Liver (tissue), 9 donors: ENCODE data around the gene PCDH8. TPM values are rescaled to one million over a fixed set of nuclear protein-coding genes. Genes with fewer than 3 reads are reported as not detected.
"Not testable (repeated sequence)": the region's sequence is repeated elsewhere in the genome, so short reads cannot be mapped to it uniquely, and the experiment has no call there.

Experiments used
- DNase-seq: peaks from one replicate; pipeline ENCODE4 v3.0.0-alpha.2; 2017; ENCODE audit warnings: low spot score
- H3K27ac ChIP-seq, 2 donors: one replicate each; pipeline ENCODE4 v1.7.0; 2013; ENCODE audit warnings: inconsistent platforms in 2 of 2, low read length in 2 of 2, control low read depth in 1 of 2, low read depth in 1 of 2, mild to moderate bottlenecking in 1 of 2
- H3K27me3 ChIP-seq, 4 donors: one replicate each; pipeline versions ENCODE4 v1.6.1 to v1.7.0; 2013; ENCODE audit warnings: low read length in 3 of 4, inconsistent platforms in 1 of 4, mild to moderate bottlenecking in 1 of 4, moderate library complexity in 1 of 4; ENCODE audit not compliant: control insufficient read depth in 4 of 4, insufficient read depth in 4 of 4
- H3K36me3 ChIP-seq, 4 donors: one replicate each; pipeline versions ENCODE4 v1.6.1 to v1.7.0; 2013; ENCODE audit warnings: low read length in 3 of 4, mild to moderate bottlenecking in 3 of 4, low read depth in 1 of 4, moderate library complexity in 1 of 4; ENCODE audit not compliant: control insufficient read depth in 4 of 4, insufficient read depth in 3 of 4
- H3K4me1 ChIP-seq, 4 donors: one replicate each; pipeline versions ENCODE4 v1.6.1 to v1.7.0; 2013; ENCODE audit warnings: low read length in 3 of 4, mild to moderate bottlenecking in 3 of 4, moderate library complexity in 1 of 4; ENCODE audit not compliant: control insufficient read depth in 4 of 4, insufficient read depth in 4 of 4
- H3K4me3 ChIP-seq, 3 donors: one replicate each; pipeline versions ENCODE4 v1.6.1 to v1.7.0; 2013; ENCODE audit warnings: low read length in 3 of 3, control low read depth in 1 of 3, low read depth in 1 of 3, mild to moderate bottlenecking in 1 of 3
- H3K9ac ChIP-seq, 2 donors: one replicate each; pipeline ENCODE4 v1.7.0; 2013; ENCODE audit warnings: low read length in 2 of 2, mild to moderate bottlenecking in 2 of 2, moderate library complexity in 2 of 2, control low read depth in 1 of 2, low read depth in 1 of 2
- H3K9me3 ChIP-seq, 4 donors: one replicate each; pipeline versions ENCODE4 v1.6.1 to v1.7.0; 2013; ENCODE audit warnings: low read length in 3 of 4; ENCODE audit not compliant: control insufficient read depth in 4 of 4
- EGR1 ChIP-seq, 2 donors: IDR thresholded peaks; 2 replicates each; pipeline ENCODE4 v1.6.1; 2016 to 2018; ENCODE audit warnings: antibody characterized with exemption in 2 of 2, low read depth in 2 of 2
- FOXA1 ChIP-seq: IDR thresholded peaks from 2 replicates; pipeline ENCODE4 v1.6.1; 2016; ENCODE audit warnings: antibody characterized with exemption
- FOXA2 ChIP-seq: IDR thresholded peaks from 2 replicates; pipeline ENCODE4 v1.6.1; 2016; ENCODE audit warnings: antibody characterized with exemption
- GABPA ChIP-seq, 2 donors: IDR thresholded peaks in 1 of 2; conservative IDR thresholded peaks in 1 of 2; 2 replicates each; pipeline ENCODE4 v1.6.1; 2016; ENCODE audit warnings: antibody characterized with exemption in 2 of 2, mild to moderate bottlenecking in 1 of 2, moderate library complexity in 1 of 2
- HNF4A ChIP-seq, 2 donors: conservative IDR thresholded peaks; 2 replicates each; pipeline ENCODE4 v1.6.1; 2016; ENCODE audit warnings: antibody characterized with exemption in 2 of 2, mild to moderate bottlenecking in 2 of 2
- HNF4G ChIP-seq: IDR thresholded peaks from 2 replicates; pipeline ENCODE4 v1.6.1; 2016; ENCODE audit warnings: antibody characterized with exemption
- JUND ChIP-seq, 2 donors: IDR thresholded peaks; 2 replicates each; pipeline ENCODE4 v1.6.1; 2016; ENCODE audit warnings: antibody characterized with exemption in 2 of 2
- NR2F2 ChIP-seq: IDR thresholded peaks from 2 replicates; pipeline ENCODE4 v1.6.1; 2016; ENCODE audit warnings: antibody characterized with exemption
- RAD21 ChIP-seq, 2 donors: IDR thresholded peaks; 2 replicates each; pipeline ENCODE4 v1.6.1; 2016; ENCODE audit warnings: antibody characterized with exemption in 2 of 2, mild to moderate bottlenecking in 2 of 2
- RXRA ChIP-seq, 2 donors: IDR thresholded peaks; 2 replicates each; pipeline ENCODE4 v1.6.1; 2017 to 2018; ENCODE audit warnings: antibody characterized with exemption in 2 of 2, mild to moderate bottlenecking in 1 of 2
- SP1 ChIP-seq: IDR thresholded peaks from 2 replicates; pipeline ENCODE4 v1.6.1; 2018; ENCODE audit warnings: antibody characterized with exemption, mild to moderate bottlenecking
- TAF1 ChIP-seq: conservative IDR thresholded peaks from 2 replicates; pipeline ENCODE4 v1.6.1; 2016; ENCODE audit warnings: antibody characterized with exemption, mild to moderate bottlenecking
- YY1 ChIP-seq: IDR thresholded peaks from 2 replicates; pipeline ENCODE4 v1.6.1; 2016; ENCODE audit warnings: antibody characterized with exemption, mild to moderate bottlenecking
- WGBS: extraction: QIAGEN DNeasy Blood & Tissue Kit; methylation state at CpG from one replicate; pipeline ENCODE4 v1.1.7; 2013; 5-methylcytosine and 5-hydroxymethylcytosine counted together
- polyA plus RNA-seq, 2 donors: library from polyadenylated mRNA; stranded (reverse) in 1 of 2; unstranded in 1 of 2; fragments of 200-250 nt in 1 of 2; fragments of >200 nt in 1 of 2; fragmentation: Nextera tagmentation in 1 of 2; extraction: Ambion mirVana in 1 of 2; gene quantifications; one replicate each; pipeline versions ENCODE4 v1.2.1 to v1.2.3, GENCODE V29; 2013 to 2015
- total RNA-seq, 2 donors: library from RNA; depleted of rRNA; stranded (reverse); fragments of >200 nt; gene quantifications; one replicate each; pipeline ENCODE4 v1.2.3, GENCODE V29; 2014
- TF ChIP-seq, protein P1 (sequence below): IDR thresholded peaks from 2 replicates; pipeline ENCODE4 v1.6.1; 2016; ENCODE audit warnings: antibody characterized with exemption
- TF ChIP-seq, protein P2 (sequence below): IDR thresholded peaks from 2 replicates; pipeline ENCODE4 v1.6.1; 2016; ENCODE audit warnings: antibody characterized with exemption
- TF ChIP-seq, protein P3 (sequence below): IDR thresholded peaks from 2 replicates; pipeline ENCODE4 v1.6.1; 2016; ENCODE audit warnings: antibody characterized with exemption
- TF ChIP-seq, protein P4 (sequence below): fragments of 150-350 bp; IDR thresholded peaks from 2 replicates; pipeline ENCODE4 v1.5.1; 2017; ENCODE audit warnings: improper control_type of control experiment, low read depth, low read length; ENCODE audit not compliant: missing input control
- donor health status: healthy.
- donor health status: healthy.
- donor health status: healthy.
- donor health status: healthy.
- donor health status: healthy.

The PCDH8 gene
- total and polyA plus RNA-seq, 4 donors, result not detected

DNA sequence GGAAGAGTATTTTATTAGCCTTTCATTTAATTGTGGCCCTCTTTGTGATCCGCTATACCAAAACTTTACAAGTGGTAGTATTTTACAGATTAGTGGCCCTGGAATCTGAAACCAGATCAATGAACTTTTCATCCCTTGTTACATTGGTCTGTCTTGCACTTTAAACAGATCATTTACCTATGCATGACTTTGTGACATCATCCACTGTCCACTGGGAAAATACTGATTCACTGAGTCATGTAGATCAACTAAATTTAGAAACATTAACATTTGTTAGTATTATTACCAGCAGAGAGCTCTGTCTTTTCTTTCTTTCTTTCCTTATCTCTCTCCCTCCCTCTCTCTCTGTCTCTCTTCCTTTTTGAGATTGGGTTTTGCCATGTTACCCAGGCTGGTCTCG is 17.5 kb downstream of the PCDH8 start:
- Histone ChIP-seq H3K4me3 (no peak overlapping the region), H3K9ac (no peak overlapping the region), H3K4me1 (no peaks in the 10 kb centered on the region), H3K27ac (no peak overlapping the region), H3K9me3 (no peaks in the 10 kb centered on the region), H3K36me3 (no peaks in the 10 kb centered on the region), H3K27me3 (peaks cover 0 to 3% (median 0%) of the 10 kb centered on the region in 4 donors)
- TF ChIP-seq RAD21 (IDR thresholded peaks at IDR 0.05), result no peak
- TF ChIP-seq, protein P1, sequence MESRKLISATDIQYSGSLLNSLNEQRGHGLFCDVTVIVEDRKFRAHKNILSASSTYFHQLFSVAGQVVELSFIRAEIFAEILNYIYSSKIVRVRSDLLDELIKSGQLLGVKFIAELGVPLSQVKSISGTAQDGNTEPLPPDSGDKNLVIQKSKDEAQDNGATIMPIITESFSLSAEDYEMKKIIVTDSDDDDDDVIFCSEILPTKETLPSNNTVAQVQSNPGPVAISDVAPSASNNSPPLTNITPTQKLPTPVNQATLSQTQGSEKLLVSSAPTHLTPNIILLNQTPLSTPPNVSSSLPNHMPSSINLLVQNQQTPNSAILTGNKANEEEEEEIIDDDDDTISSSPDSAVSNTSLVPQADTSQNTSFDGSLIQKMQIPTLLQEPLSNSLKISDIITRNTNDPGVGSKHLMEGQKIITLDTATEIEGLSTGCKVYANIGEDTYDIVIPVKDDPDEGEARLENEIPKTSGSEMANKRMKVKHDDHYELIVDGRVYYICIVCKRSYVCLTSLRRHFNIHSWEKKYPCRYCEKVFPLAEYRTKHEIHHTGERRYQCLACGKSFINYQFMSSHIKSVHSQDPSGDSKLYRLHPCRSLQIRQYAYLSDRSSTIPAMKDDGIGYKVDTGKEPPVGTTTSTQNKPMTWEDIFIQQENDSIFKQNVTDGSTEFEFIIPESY, result no peak
- no peak for DNase-seq
- 72% methylated on average over 2 of the region's 2 CpGs for WGBS

DNA sequence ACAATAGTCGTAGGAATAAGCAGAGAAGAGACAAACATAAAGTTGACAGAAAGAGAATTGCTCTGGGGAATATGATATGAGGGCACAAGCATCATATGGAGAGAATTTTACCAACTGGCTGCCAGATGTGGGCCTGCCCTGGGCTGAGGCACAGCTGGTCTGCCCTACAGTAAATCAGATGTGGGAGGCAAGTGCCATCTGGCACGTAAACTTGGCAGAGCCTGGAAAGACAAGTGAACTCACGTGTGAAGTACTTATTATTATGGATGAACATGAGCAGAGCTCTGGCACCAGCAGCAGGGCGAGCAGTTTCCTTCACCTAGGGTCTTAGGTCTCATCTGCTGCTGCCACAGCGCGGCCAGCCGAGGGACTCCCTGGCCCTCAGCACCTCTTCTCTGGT is 20.6 kb downstream of the PCDH8 start:
- Histone ChIP-seq H3K4me1 (no peaks in the 10 kb centered on the region), H3K27me3 (peaks cover 0 to 3% (median 0%) of the 10 kb centered on the region in 4 donors), H3K4me3 (no peak overlapping the region), H3K9me3 (no peaks in the 10 kb centered on the region), H3K27ac (no peak overlapping the region), H3K9ac (no peak overlapping the region), H3K36me3 (no peaks in the 10 kb centered on the region)
- TF ChIP-seq EGR1 (IDR thresholded peaks at IDR 0.05; ENCODE audit: low read depth in 2 of 2) (no peak), HNF4A (conservative IDR thresholded peaks at IDR 0.05) (no peak)
- TF ChIP-seq, protein P2, sequence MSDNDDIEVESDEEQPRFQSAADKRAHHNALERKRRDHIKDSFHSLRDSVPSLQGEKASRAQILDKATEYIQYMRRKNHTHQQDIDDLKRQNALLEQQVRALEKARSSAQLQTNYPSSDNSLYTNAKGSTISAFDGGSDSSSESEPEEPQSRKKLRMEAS, result no peak
- DNase-seq, result no peak
- WGBS, result 79% methylated on average over 7 of the region's 7 CpGs

DNA sequence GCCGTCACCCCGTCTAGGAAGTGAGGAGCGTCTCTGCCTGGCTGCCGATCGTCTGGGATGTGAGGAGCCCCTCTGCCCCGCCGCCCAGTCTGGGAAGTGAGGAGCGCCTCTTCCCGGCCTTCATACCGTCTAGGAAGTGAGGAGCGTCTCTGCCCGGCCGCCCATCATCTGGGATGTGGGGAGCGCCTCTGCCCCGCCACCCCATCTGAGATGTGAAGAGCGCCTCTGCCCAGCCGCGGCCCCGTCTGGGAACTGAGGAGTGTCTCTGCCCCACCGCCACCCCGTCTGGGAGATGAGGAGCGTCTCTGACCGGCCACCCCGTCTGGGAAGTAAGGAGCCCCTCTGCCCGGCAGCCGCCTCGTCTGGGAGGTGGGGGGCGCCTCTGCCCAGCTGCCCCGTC is 30.6 kb downstream of the PCDH8 start:
- WGBS, result 91% methylated on average over 29 of the region's 29 CpGs
- not testable (repeated sequence) for H3K9me3 ChIP-seq

DNA sequence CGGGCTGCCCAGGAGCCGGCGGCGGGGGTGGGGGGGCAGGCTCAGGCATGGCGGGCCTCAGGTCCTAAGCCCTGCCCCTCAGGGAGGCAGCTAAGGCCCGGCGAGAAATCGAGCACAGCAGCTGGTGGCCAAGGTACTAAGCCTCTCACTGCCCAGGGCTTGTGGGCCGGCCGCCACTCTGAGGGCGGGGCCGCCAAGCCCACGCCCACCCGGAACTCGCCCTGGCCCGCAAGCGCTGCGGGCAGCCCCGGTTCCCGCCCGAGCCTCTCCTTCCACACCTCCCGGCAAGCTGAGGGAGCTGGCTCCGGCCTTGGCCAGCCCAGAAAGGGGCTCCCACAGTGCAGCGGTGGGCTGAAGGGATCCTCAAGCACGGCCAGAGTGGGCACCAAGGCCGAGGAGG is 33.1 kb downstream of the PCDH8 start:
- DNase-seq, result no peak
- Histone ChIP-seq H3K4me3 (no peak overlapping the region), H3K9ac (no peak overlapping the region), H3K27me3 (no peaks in the 10 kb centered on the region), H3K9me3 (no peaks in the 10 kb centered on the region), H3K4me1 (no peaks in the 10 kb centered on the region), H3K36me3 (no peaks in the 10 kb centered on the region), H3K27ac (no peak overlapping the region)
- 94% methylated on average over 26 of the region's 26 CpGs for WGBS
- TF ChIP-seq NR2F2, result no peak
- TF ChIP-seq YY1, result no peak
- TF ChIP-seq HNF4A (conservative IDR thresholded peaks at IDR 0.05), result no peak
- TF ChIP-seq FOXA2, result no peak
- no peak for TF ChIP-seq GABPA (IDR thresholded peaks at IDR 0.05 in 1 of 2, conservative IDR thresholded peaks at IDR 0.05 in 1 of 2)
- TF ChIP-seq FOXA1, result no peak
- TF ChIP-seq, protein P2, result no peak
- TF ChIP-seq, protein P3, sequence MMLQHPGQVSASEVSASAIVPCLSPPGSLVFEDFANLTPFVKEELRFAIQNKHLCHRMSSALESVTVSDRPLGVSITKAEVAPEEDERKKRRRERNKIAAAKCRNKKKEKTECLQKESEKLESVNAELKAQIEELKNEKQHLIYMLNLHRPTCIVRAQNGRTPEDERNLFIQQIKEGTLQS, result no peak
- no peak for TF ChIP-seq EGR1 (IDR thresholded peaks at IDR 0.05; ENCODE audit: low read depth in 2 of 2)
- TF ChIP-seq, protein P1, result no peak
- no peak for TF ChIP-seq RAD21 (IDR thresholded peaks at IDR 0.05)
- TF ChIP-seq, protein P4, sequence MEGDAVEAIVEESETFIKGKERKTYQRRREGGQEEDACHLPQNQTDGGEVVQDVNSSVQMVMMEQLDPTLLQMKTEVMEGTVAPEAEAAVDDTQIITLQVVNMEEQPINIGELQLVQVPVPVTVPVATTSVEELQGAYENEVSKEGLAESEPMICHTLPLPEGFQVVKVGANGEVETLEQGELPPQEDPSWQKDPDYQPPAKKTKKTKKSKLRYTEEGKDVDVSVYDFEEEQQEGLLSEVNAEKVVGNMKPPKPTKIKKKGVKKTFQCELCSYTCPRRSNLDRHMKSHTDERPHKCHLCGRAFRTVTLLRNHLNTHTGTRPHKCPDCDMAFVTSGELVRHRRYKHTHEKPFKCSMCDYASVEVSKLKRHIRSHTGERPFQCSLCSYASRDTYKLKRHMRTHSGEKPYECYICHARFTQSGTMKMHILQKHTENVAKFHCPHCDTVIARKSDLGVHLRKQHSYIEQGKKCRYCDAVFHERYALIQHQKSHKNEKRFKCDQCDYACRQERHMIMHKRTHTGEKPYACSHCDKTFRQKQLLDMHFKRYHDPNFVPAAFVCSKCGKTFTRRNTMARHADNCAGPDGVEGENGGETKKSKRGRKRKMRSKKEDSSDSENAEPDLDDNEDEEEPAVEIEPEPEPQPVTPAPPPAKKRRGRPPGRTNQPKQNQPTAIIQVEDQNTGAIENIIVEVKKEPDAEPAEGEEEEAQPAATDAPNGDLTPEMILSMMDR, result no peak
- no peak for TF ChIP-seq HNF4G
- TF ChIP-seq RXRA (IDR thresholded peaks at IDR 0.05), result no peak
- no peak for TF ChIP-seq TAF1
- no peak for TF ChIP-seq JUND (IDR thresholded peaks at IDR 0.05)
- no peak for TF ChIP-seq SP1

More for the DNA sequence above, 30.6 kb downstream of the PCDH8 start:
- H3K4me1 ChIP-seq, H3K27me3 ChIP-seq, H3K27ac ChIP-seq, H3K4me3 ChIP-seq, H3K9ac ChIP-seq, DNase-seq, H3K36me3 ChIP-seq: not testable (repeated sequence)
